ENCODE results near the gene ATP1A2.

Gene ATP1A2

GRCh38 chr1:160154790-160155189 lies 39.2 kb downstream of the ATP1A2 start:
- no peak for DNase-seq

- DNase-seq: no peak
Observed at GRCh38 chr1:160156361-160156760, 40.8 kb downstream of the ATP1A2 start.

- DNase-seq: no peak
Observed at GRCh38 chr1:160157174-160157573, 41.6 kb downstream of the ATP1A2 start.

- no peak for DNase-seq
Observed at GRCh38 chr1:160158031-160158430, 42.5 kb downstream of the ATP1A2 start.

GRCh38 chr1:160158534-160158933 lies 43.0 kb downstream of the ATP1A2 start:
- no peak for DNase-seq

GRCh38 chr1:160159846-160160245 lies 44.3 kb downstream of the ATP1A2 start:
- DNase-seq: no peak

GRCh38 chr1:160161965-160162705 lies 46.6 kb downstream of the ATP1A2 start:
- DNase-seq: no peak

- no peak for DNase-seq
Observed at GRCh38 chr1:160162931-160163330, 47.4 kb downstream of the ATP1A2 start.

- DNase-seq: no peak
Observed at GRCh38 chr1:160163615-160164014, 48.1 kb downstream of the ATP1A2 start.

GRCh38 chr1:160164121-160164520 lies 48.6 kb downstream of the ATP1A2 start:
- DNase-seq: no peak

- no peak for DNase-seq
Observed at GRCh38 chr1:160166166-160166868, 50.8 kb downstream of the ATP1A2 start.

GRCh38 chr1:160167056-160167455 lies 51.5 kb downstream of the ATP1A2 start:
- DNase-seq: no peak

GRCh38 chr1:160167580-160167979 lies 52.0 kb downstream of the ATP1A2 start:
- DNase-seq: no peak

GRCh38 chr1:160168016-160168415 lies 52.5 kb downstream of the ATP1A2 start:
- DNase-seq: no peak

- no peak for DNase-seq
Observed at GRCh38 chr1:160168609-160169369, 53.2 kb downstream of the ATP1A2 start.

- DNase-seq: no peak
Observed at GRCh38 chr1:160169553-160170399, 54.2 kb downstream of the ATP1A2 start.

- DNase-seq: no peak
Observed at GRCh38 chr1:160171354-160171753, 55.8 kb downstream of the ATP1A2 start.

- no peak for DNase-seq
Observed at GRCh38 chr1:160171980-160172379, 56.4 kb downstream of the ATP1A2 start.

- no peak for DNase-seq
Observed at GRCh38 chr1:160177231-160177630, 61.7 kb downstream of the ATP1A2 start.

GRCh38 chr1:160177667-160178066 lies 62.1 kb downstream of the ATP1A2 start:
- no peak for DNase-seq

GRCh38 chr1:160178731-160179130 lies 63.2 kb downstream of the ATP1A2 start:
- DNase-seq: no peak

- no peak for DNase-seq
Observed at GRCh38 chr1:160179336-160179735, 63.8 kb downstream of the ATP1A2 start.

- DNase-seq: no peak
Observed at GRCh38 chr1:160186246-160186645, 70.7 kb downstream of the ATP1A2 start.
